Astrocyte (in vitro differentiated cells and primary cell): ENCODE results near the gene PPP2R2D.

Experiments
- CTCF ChIP-seq: IDR thresholded peaks from 2 replicates; pipeline ENCODE4 v1.5.1; 2011; ENCODE audit warnings: low read depth, mild to moderate bottlenecking, inconsistent platforms, low read length, moderate library complexity; ENCODE audit not compliant: insufficient read depth
- EZH2 ChIP-seq: IDR thresholded peaks from 2 replicates; pipeline ENCODE4 v1.6.1; 2012; ENCODE audit warnings: mild to moderate bottlenecking, low read length, inconsistent platforms; ENCODE audit not compliant: insufficient read depth

GRCh38 chr10:131852176-131852822, 48.5 kb upstream of the PPP2R2D start:
- no peak for TF ChIP-seq CTCF
- no peak for TF ChIP-seq EZH2
